ENCODE results near the gene OSGEP. TPM values are rescaled to one million over a fixed set of nuclear protein-coding genes. Genes with fewer than 3 reads are reported as not detected.
"Not testable (repeated sequence)": the region's sequence is repeated elsewhere in the genome, so short reads cannot be mapped to it uniquely, and the experiment has no call there.

The OSGEP gene
- total and polyA plus RNA-seq, 2 experiments from 2014 or later, result 29.0 to 59.5 TPM

GRCh38 chr14:20446889-20447288 is 7.7 kb downstream of the OSGEP start (continued):
- no peak for TF ChIP-seq REST (IDR thresholded peaks at IDR 0.05; ENCODE audit: unreplicated experiment)
- no peak for TF ChIP-seq NANOG (IDR thresholded peaks at IDR 0.05; ENCODE audit: borderline replicate concordance)
- TF ChIP-seq ZNF114 (CRISPR knock-in tag; IDR thresholded peaks at IDR 0.05), result no peak
- no peak for TF ChIP-seq STAT1 (IDR thresholded peaks at IDR 0.05; ENCODE audit: unreplicated experiment)
- no peak for TF ChIP-seq EZH2phosphoT487 (IDR thresholded peaks at IDR 0.05; ENCODE audit: unreplicated experiment)

GRCh38 chr14:20443650-20444049 is 11.0 kb downstream of the OSGEP start:
- H3K4me3 ChIP-seq; H3F3A ChIP-seq (replicated peaks; ENCODE audit: low read depth); H3K27me3 ChIP-seq (ENCODE audit: insufficient read depth); H3K27ac Mint-ChIP-seq; H2AFZ ChIP-seq; H3K36me3 Mint-ChIP-seq (ENCODE audit: low read depth); H4K20me1 ChIP-seq (replicated peaks; ENCODE audit: insufficient read depth); H3K4me2 ChIP-seq; H3K4me1 ChIP-seq (ENCODE audit: insufficient read depth); H3K27me3 Mint-ChIP-seq (ENCODE audit: insufficient read depth, low read depth, poor library complexity); H3K4me1 Mint-ChIP-seq; H3K4me3 Mint-ChIP-seq; H3K9me3 Mint-ChIP-seq; H3K27ac ChIP-seq (ENCODE audit: low read depth); ATAC-seq; DNase-seq (ENCODE audit: low spot score); H3K79me2 ChIP-seq (replicated peaks; ENCODE audit: insufficient read depth): not testable (repeated sequence)
- Histone ChIP-seq H3K9me2 (ENCODE audit: insufficient read depth) (0 out of 2 replicates have a peak, but pooled peaks cover 11% of the 10 kb centered on the region), H3K36me3 (ENCODE audit: insufficient read depth) (peaks cover 29% of the 10 kb centered on the region)

- H3K27me3 ChIP-seq (ENCODE audit: insufficient read depth), result peaks cover 3% of the 10 kb centered on the region; the same call in 1 of the 2 replicates
- no peaks in the 10 kb centered on the region for H3K79me2 ChIP-seq (replicated peaks; ENCODE audit: insufficient read depth)
- H3K9me3 Mint-ChIP-seq, result peaks cover 4% of the 10 kb centered on the region; the same call in 2 of the 3 replicates
- H3K36me3 Mint-ChIP-seq (ENCODE audit: low read depth), result peaks cover 7% of the 10 kb centered on the region; the same call in 2 of the 3 replicates
- H3F3A ChIP-seq (replicated peaks; ENCODE audit: low read depth), result no peaks in the 10 kb centered on the region
- ATAC-seq (no peak), DNase-seq (ENCODE audit: low spot score) (no peak)
- H3K27ac Mint-ChIP-seq, result no peak overlapping the region
- H3K4me3 Mint-ChIP-seq, result no peak overlapping the region
- H3K4me1 ChIP-seq (ENCODE audit: insufficient read depth), result no peaks in the 10 kb centered on the region
- no peaks in the 10 kb centered on the region for H4K20me1 ChIP-seq (replicated peaks; ENCODE audit: insufficient read depth)
- TF ChIP-seq ZNF331 (CRISPR knock-in tag; IDR thresholded peaks at IDR 0.05; ENCODE audit: low read depth) (no peak), STAT1 (IDR thresholded peaks at IDR 0.05; ENCODE audit: unreplicated experiment) (no peak), ETS1 (IDR thresholded peaks at IDR 0.05) (no peak)
- no peak overlapping the region for H3K27ac ChIP-seq (ENCODE audit: low read depth)
- no peak overlapping the region for H2AFZ ChIP-seq
- 0 out of 3 replicates have a peak, but pooled peaks cover 3% of the 10 kb centered on the region for H3K4me1 Mint-ChIP-seq
- no peak overlapping the region for H3K4me3 ChIP-seq
- peaks cover 5% of the 10 kb centered on the region for H3K27me3 Mint-ChIP-seq (ENCODE audit: insufficient read depth, low read depth, poor library complexity)
- H3K4me2 ChIP-seq, result no peak overlapping the region
- H3K36me3 ChIP-seq (ENCODE audit: insufficient read depth), result peaks cover 7% of the 10 kb centered on the region
- 0 out of 2 replicates have a peak, but pooled peaks cover 9% of the 10 kb centered on the region for H3K9me2 ChIP-seq (ENCODE audit: insufficient read depth)
These were observed 13.2 kb downstream of the OSGEP start for GRCh38 chr14:20441461-20441860.

Data from GM23338 (cell line).